ENCODE results near the gene MX1. TPM values are rescaled to one million over a fixed set of nuclear protein-coding genes. Genes with fewer than 3 reads are reported as not detected.

The MX1 gene
- total RNA-seq, 4 donors from 2014 or later, result 27.3 to 82.2 (median 61.9) TPM

DNA sequence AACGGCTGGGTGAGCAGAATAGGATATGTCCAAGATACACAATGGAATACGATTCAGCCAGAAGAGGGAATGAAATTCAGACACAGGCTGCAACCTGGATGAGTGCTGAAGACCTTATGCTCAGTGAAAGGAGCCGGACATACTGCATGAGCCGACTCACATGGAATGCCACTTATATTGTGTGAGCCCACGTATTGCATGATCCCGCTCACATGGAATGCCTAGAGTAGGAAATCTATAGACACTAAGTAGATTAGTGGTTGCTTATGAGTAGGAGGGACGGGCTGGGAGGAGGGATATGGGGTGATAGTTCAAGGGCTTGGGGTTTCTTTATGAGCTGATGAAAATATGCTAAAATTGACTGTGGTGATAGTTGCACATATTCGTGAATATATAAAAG lies 55.2 kb downstream of the MX1 start:
- Histone ChIP-seq H3K27ac (no peak overlapping the region), H3K27me3 (no peaks in the 10 kb centered on the region), H3K36me3 (peaks cover 0 to 5% (median 0%) of the 10 kb centered on the region in 4 donors), H3K4me3 (no peak overlapping the region), H3K4me1 (peaks cover 6 to 33% (median 23%) of the 10 kb centered on the region in 4 donors), H3K9me3 (no peaks in the 10 kb centered on the region)
- in situ Hi-C loops (cut with MboI; ENCODE audit: low pct_ligation_motif_present in 1 of 4, low pct_unique_long_range_greater_than_20kb in 1 of 4, low sequenced_read_pairs in 3 of 4) (no loop called here), intact Hi-C loops (cut with DNase I; ENCODE audit: low total_unique reads) (no loop called here)
- TF ChIP-seq EP300 (IDR thresholded peaks at IDR 0.05; ENCODE audit: low read depth), result no peak
- no peak for TF ChIP-seq POLR2A (IDR thresholded peaks at IDR 0.05)
- peak in 1 of 3 donors; percentile 6 for TF ChIP-seq POLR2AphosphoS5 (IDR thresholded peaks at IDR 0.05)
- 73 to 86% methylated on average over 4 to 8 of the region's 8 CpGs for WGBS, 2 donors (ENCODE audit: low coverage in 1 of 2)
- no peak for DNase-seq

DNA sequence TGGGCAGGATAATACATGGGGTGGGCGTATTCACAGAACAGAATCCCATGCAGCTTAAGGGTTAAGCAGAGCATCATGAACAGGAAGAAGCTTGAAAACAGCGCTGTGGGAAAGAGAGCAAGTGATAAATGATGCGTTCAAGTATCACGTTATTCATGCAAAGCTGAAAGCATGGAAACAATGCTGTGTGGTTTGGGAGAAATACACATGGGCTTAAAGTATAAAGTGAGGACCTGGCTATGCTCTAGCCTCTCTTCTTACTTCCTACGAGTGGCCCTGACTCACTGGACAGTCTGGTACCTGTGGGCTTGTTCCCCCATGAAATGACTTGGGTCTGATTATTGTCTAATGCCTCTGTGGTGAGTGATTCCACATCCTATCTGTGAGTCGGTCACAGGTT lies 56.3 kb downstream of the MX1 start:
- Histone ChIP-seq H3K27ac (no peak overlapping the region), H3K27me3 (no peaks in the 10 kb centered on the region), H3K4me1 (peaks cover 6 to 33% (median 23%) of the 10 kb centered on the region in 4 donors), H3K9me3 (no peaks in the 10 kb centered on the region), H3K36me3 (peaks cover 0 to 7% (median 3%) of the 10 kb centered on the region in 4 donors), H3K4me3 (no peak overlapping the region)
- in situ Hi-C loops (cut with MboI; ENCODE audit: low pct_ligation_motif_present in 1 of 4, low pct_unique_long_range_greater_than_20kb in 1 of 4, low sequenced_read_pairs in 3 of 4), result no loop called here
- TF ChIP-seq POLR2A (IDR thresholded peaks at IDR 0.05), result no peak
- TF ChIP-seq POLR2AphosphoS5 (IDR thresholded peaks at IDR 0.05), result no peak
- TF ChIP-seq, protein P1, sequence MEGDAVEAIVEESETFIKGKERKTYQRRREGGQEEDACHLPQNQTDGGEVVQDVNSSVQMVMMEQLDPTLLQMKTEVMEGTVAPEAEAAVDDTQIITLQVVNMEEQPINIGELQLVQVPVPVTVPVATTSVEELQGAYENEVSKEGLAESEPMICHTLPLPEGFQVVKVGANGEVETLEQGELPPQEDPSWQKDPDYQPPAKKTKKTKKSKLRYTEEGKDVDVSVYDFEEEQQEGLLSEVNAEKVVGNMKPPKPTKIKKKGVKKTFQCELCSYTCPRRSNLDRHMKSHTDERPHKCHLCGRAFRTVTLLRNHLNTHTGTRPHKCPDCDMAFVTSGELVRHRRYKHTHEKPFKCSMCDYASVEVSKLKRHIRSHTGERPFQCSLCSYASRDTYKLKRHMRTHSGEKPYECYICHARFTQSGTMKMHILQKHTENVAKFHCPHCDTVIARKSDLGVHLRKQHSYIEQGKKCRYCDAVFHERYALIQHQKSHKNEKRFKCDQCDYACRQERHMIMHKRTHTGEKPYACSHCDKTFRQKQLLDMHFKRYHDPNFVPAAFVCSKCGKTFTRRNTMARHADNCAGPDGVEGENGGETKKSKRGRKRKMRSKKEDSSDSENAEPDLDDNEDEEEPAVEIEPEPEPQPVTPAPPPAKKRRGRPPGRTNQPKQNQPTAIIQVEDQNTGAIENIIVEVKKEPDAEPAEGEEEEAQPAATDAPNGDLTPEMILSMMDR (IDR thresholded peaks at IDR 0.05), result no peak
- no peak for TF ChIP-seq EP300 (IDR thresholded peaks at IDR 0.05; ENCODE audit: low read depth)
- intact Hi-C loops (cut with DNase I; ENCODE audit: low total_unique reads), result no loop called here
- WGBS, 2 donors (ENCODE audit: low coverage in 1 of 2), result 33 to 37% methylated on average over 4 to 6 of the region's 6 CpGs
- DNase-seq, result no peak

- peaks cover 0 to 7% (median 3%) of the 10 kb centered on the region in 4 donors for H3K36me3 ChIP-seq
- H3K27me3 ChIP-seq, result no peaks in the 10 kb centered on the region
- H3K9me3 ChIP-seq, result no peaks in the 10 kb centered on the region
- DNase-seq, result no peak
- H3K4me3 ChIP-seq, result no peak overlapping the region
- peaks cover 2 to 30% (median 19%) of the 10 kb centered on the region in 4 donors for H3K4me1 ChIP-seq
- in situ Hi-C loops (cut with MboI; ENCODE audit: low pct_ligation_motif_present in 1 of 4, low pct_unique_long_range_greater_than_20kb in 1 of 4, low sequenced_read_pairs in 3 of 4) (no loop called here), intact Hi-C loops (cut with DNase I; ENCODE audit: low total_unique reads) (no loop called here)
- TF ChIP-seq POLR2AphosphoS5 (IDR thresholded peaks at IDR 0.05) (peak in 1 of 3 donors; percentile 35), POLR2A (IDR thresholded peaks at IDR 0.05) (no peak), EP300 (IDR thresholded peaks at IDR 0.05; ENCODE audit: low read depth) (no peak)
- TF ChIP-seq, protein P1 (IDR thresholded peaks at IDR 0.05), result no peak
- WGBS, 2 donors (ENCODE audit: low coverage in 1 of 2), result 80 to 86% methylated on average over 6 of the region's 6 CpGs
- no peak overlapping the region for H3K27ac ChIP-seq
These were observed 56.9 kb downstream of the MX1 start for GRCh38 chr21:41482980-41483379.

GRCh38 chr21:41483415-41483814 lies 57.4 kb downstream of the MX1 start:
- Histone ChIP-seq H3K36me3 (peaks cover 0 to 7% (median 3%) of the 10 kb centered on the region in 4 donors), H3K4me3 (no peak overlapping the region), H3K9me3 (no peaks in the 10 kb centered on the region), H3K27ac (no peak overlapping the region), H3K4me1 (peaks cover 0 to 26% (median 16%) of the 10 kb centered on the region in 4 donors), H3K27me3 (no peaks in the 10 kb centered on the region)
- in situ Hi-C loops (cut with MboI; ENCODE audit: low pct_ligation_motif_present in 1 of 4, low pct_unique_long_range_greater_than_20kb in 1 of 4, low sequenced_read_pairs in 3 of 4), result no loop called here
- WGBS, 2 donors (ENCODE audit: low coverage in 1 of 2), result 69 to 83% methylated on average over 9 to 12 of the region's 12 CpGs
- DNase-seq, result no peak
- no peak for TF ChIP-seq POLR2A (IDR thresholded peaks at IDR 0.05)
- TF ChIP-seq, protein P1 (IDR thresholded peaks at IDR 0.05), result no peak
- no peak for TF ChIP-seq POLR2AphosphoS5 (IDR thresholded peaks at IDR 0.05)
- no peak for TF ChIP-seq EP300 (IDR thresholded peaks at IDR 0.05; ENCODE audit: low read depth)
- intact Hi-C loops (cut with DNase I; ENCODE audit: low total_unique reads), result no loop called here

DNA sequence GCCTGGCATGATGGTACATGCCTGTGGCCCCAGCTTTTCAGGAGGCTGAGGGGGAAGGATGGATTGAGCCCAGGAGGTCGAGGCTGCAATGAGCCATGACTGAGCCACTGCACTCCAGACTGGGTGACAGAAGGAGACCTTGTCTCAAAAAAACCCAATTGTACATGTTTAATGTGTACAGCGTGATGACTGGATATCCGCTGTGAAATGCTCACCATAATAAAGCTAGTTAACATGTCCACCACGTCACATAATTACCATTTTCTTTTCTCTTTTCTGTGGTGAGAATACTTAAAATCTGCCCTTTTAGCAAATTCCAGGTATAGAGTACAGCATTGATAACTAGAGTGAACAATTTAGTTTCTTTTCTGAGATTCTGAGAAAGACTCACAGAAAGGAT lies 57.9 kb downstream of the MX1 start:
- Histone ChIP-seq H3K4me3 (no peak overlapping the region), H3K36me3 (peaks cover 0 to 10% (median 3%) of the 10 kb centered on the region in 4 donors), H3K27me3 (no peaks in the 10 kb centered on the region), H3K4me1 (peaks cover 0 to 23% (median 14%) of the 10 kb centered on the region in 4 donors), H3K27ac (no peak overlapping the region), H3K9me3 (no peaks in the 10 kb centered on the region)
- TF ChIP-seq POLR2AphosphoS5 (IDR thresholded peaks at IDR 0.05), result peak in 1 of 3 donors; percentile 8
- TF ChIP-seq POLR2A (IDR thresholded peaks at IDR 0.05), result no peak
- intact Hi-C loops (cut with DNase I; ENCODE audit: low total_unique reads), result no loop called here
- no peak for DNase-seq
- WGBS, 2 donors (ENCODE audit: low coverage in 1 of 2), result 70 to 84% methylated on average over 4 of the region's 4 CpGs
- in situ Hi-C loops (cut with MboI; ENCODE audit: low pct_ligation_motif_present in 1 of 4, low pct_unique_long_range_greater_than_20kb in 1 of 4, low sequenced_read_pairs in 3 of 4), result no loop called here
